PC-9 (cell line): Measurements from ENCODE around the gene SKIC3.

Experiments
- CTCF ChIP-seq: fragments of 200-600 bp; sonication (generic); conservative IDR thresholded peaks from 2 replicates; pipeline ENCODE4 v1.6.1; 2017; ENCODE audit warnings: mixed run types, antibody characterized with exemption, mild to moderate bottlenecking, moderate library complexity
- EZH2 ChIP-seq: fragments of 200-600 bp; sonication (generic); IDR thresholded peaks from 2 replicates; pipeline ENCODE4 v1.8.0; 2017; ENCODE audit warnings: antibody characterized with exemption, low read depth

DNA sequence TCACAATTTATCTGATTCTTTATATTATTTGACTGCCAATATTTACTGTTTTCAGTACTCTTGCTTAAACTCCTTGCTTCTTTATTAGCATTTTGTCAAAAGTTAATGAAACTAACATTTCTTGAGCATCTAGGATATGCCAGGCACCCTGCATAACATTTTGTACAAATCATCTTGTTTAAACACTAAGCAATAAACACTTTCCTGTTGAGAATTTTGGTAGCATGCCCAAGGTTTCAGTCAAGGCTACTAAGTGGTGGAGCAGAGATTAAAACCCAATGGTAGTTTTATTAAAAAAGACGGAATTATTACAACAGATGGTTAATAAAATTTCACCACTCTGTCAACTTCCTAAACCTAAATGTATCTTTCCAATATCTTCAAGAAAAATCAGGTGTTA is 43.2 kb downstream of the SKIC3 start:
- TF ChIP-seq CTCF = no peak
- TF ChIP-seq EZH2 = no peak
